SKM-1 (cell line): ENCODE results near the gene PIWIL4.
"Not testable (repeated sequence)": the region's sequence is repeated elsewhere in the genome, so short reads cannot be mapped to it uniquely, and the experiment has no call there.

ENCODE experiments used
- DNase-seq: peaks from one replicate; lab custom pipeline; 2025; ENCODE audit not compliant: unreplicated experiment; lab: John Stamatoyannopoulos, UW

PIWIL4 gene

GRCh38 chr11:94583866-94584500, 16.8 kb downstream of the PIWIL4 start:
- peak; percentile 73 for DNase-seq

- DNase-seq: no peak
Measured at GRCh38 chr11:94584978-94585377, 17.8 kb downstream of the PIWIL4 start.

GRCh38 chr11:94585399-94585798, 18.2 kb downstream of the PIWIL4 start:
- DNase-seq: no peak

GRCh38 chr11:94586546-94586945, 19.4 kb downstream of the PIWIL4 start:
- DNase-seq: no peak

GRCh38 chr11:94586978-94587377, 19.8 kb downstream of the PIWIL4 start:
- DNase-seq: no peak

GRCh38 chr11:94588366-94588942, 21.3 kb downstream of the PIWIL4 start:
- no peak for DNase-seq

- no peak for DNase-seq
Measured at GRCh38 chr11:94590352-94591041, 23.3 kb downstream of the PIWIL4 start.

GRCh38 chr11:94593030-94593429, 25.9 kb downstream of the PIWIL4 start:
- no peak for DNase-seq

GRCh38 chr11:94595076-94595475, 27.9 kb downstream of the PIWIL4 start:
- DNase-seq: no peak

GRCh38 chr11:94597896-94598295, 30.7 kb downstream of the PIWIL4 start:
- no peak for DNase-seq

GRCh38 chr11:94599510-94599909, 32.3 kb downstream of the PIWIL4 start:
- no peak for DNase-seq

GRCh38 chr11:94602430-94603372, 35.5 kb downstream of the PIWIL4 start:
- peak; percentile 73 for DNase-seq

- DNase-seq: no peak
Measured at GRCh38 chr11:94603587-94603986, 36.4 kb downstream of the PIWIL4 start.

GRCh38 chr11:94604482-94604881, 37.3 kb downstream of the PIWIL4 start:
- no peak for DNase-seq

GRCh38 chr11:94613120-94613519, 46.0 kb downstream of the PIWIL4 start:
- no peak for DNase-seq

- DNase-seq: peak; percentile 68
Measured at GRCh38 chr11:94623120-94623735, 56.1 kb downstream of the PIWIL4 start.

- DNase-seq: not testable (repeated sequence)
Measured at GRCh38 chr11:94625422-94625821, 58.3 kb downstream of the PIWIL4 start.

GRCh38 chr11:94627003-94627560, 59.9 kb downstream of the PIWIL4 start:
- DNase-seq: not testable (repeated sequence)

GRCh38 chr11:94629741-94630140, 62.6 kb downstream of the PIWIL4 start:
- DNase-seq: no peak

GRCh38 chr11:94630221-94630620, 63.1 kb downstream of the PIWIL4 start:
- DNase-seq: no peak

- DNase-seq: no peak
Measured at GRCh38 chr11:94632356-94632755, 65.2 kb downstream of the PIWIL4 start.
